SK-N-SH treated with all-trans-retinoic acid at 6 μM for 48 hours (cell line): ENCODE results near the gene CCDC80.

Experiments
- ATAC-seq: fragments of 200-7000 bp; cut with Tn5 transposase; 3 replicates; pipeline ENCODE4 v1.9.1; 2020; ENCODE audit warnings: mild to moderate bottlenecking, moderate library complexity
- ARNTL ChIP-seq: fragments of 450-650 bp; formaldehyde crosslinking; IDR thresholded peaks from 2 replicates; pipeline ENCODE4 v1.5.0; 2020; ENCODE audit warnings: low read depth, mild to moderate bottlenecking, moderate library complexity, borderline replicate concordance
- BACH2 ChIP-seq: fragments of 250-450 bp; sonication (Bioruptor Pico); IDR thresholded peaks from 2 replicates; pipeline ENCODE4 v1.9.0; 2021; ENCODE audit warnings: mild to moderate bottlenecking, borderline replicate concordance
- CSDC2 ChIP-seq: fragments of 250-450 bp; sonication (Bioruptor Pico); IDR thresholded peaks from 2 replicates; pipeline ENCODE4 v1.5.0; 2020; ENCODE audit warnings: mild to moderate bottlenecking, moderate library complexity
- ESRRG ChIP-seq: fragments of 250-450 bp; sonication (Bioruptor Pico); IDR thresholded peaks from 2 replicates; pipeline ENCODE4 v1.6.1; 2021; ENCODE audit warnings: mild to moderate bottlenecking
- OSR1 ChIP-seq: fragments of 250-450 bp; sonication (Bioruptor Pico); IDR thresholded peaks from 2 replicates; pipeline ENCODE4 v1.8.0; 2022; ENCODE audit warnings: moderate library complexity, mild to moderate bottlenecking, inconsistent platforms
- PPARA ChIP-seq: fragments of 250-450 bp; sonication (Bioruptor Pico); IDR thresholded peaks from 2 replicates; pipeline ENCODE4 v1.5.0; 2020; ENCODE audit warnings: mild to moderate bottlenecking, borderline replicate concordance
- SNAI2 ChIP-seq: fragments of 250-450 bp; sonication (Bioruptor Pico); IDR thresholded peaks from 2 replicates; pipeline ENCODE4 v1.5.0; 2020; ENCODE audit warnings: mild to moderate bottlenecking, moderate library complexity
- TOX ChIP-seq: fragments of 250-450 bp; sonication (Bioruptor Pico); IDR thresholded peaks from 2 replicates; pipeline ENCODE4 v1.8.0; 2021; ENCODE audit warnings: mild to moderate bottlenecking, moderate library complexity, borderline replicate concordance
- ZC3H10 ChIP-seq: fragments of 250-450 bp; sonication (Bioruptor Pico); IDR thresholded peaks from 2 replicates; pipeline ENCODE4 v1.5.1; 2021; ENCODE audit warnings: mild to moderate bottlenecking, moderate library complexity
- ZFP3 ChIP-seq: fragments of 250-450 bp; sonication (Bioruptor Pico); IDR thresholded peaks from 2 replicates; pipeline ENCODE4 v1.5.0; 2020; ENCODE audit warnings: mild to moderate bottlenecking, moderate library complexity
- ZFP30 ChIP-seq: fragments of 450-650 bp; formaldehyde crosslinking; IDR thresholded peaks from 2 replicates; pipeline ENCODE4 v1.5.0; 2022; ENCODE audit warnings: mild to moderate bottlenecking, moderate library complexity
- ZNF70 ChIP-seq: fragments of 450-650 bp; formaldehyde crosslinking; IDR thresholded peaks from 2 replicates; pipeline ENCODE4 v1.5.0; 2020; ENCODE audit warnings: mild to moderate bottlenecking, moderate library complexity
- ZNF8 ChIP-seq: fragments of 450-650 bp; formaldehyde crosslinking; IDR thresholded peaks from 2 replicates; pipeline ENCODE4 v1.5.0; 2020; ENCODE audit warnings: mild to moderate bottlenecking, moderate library complexity
- TF ChIP-seq, protein P1 (sequence below): fragments of 250-450 bp; sonication (Bioruptor Pico); IDR thresholded peaks from 2 replicates; pipeline ENCODE4 v1.8.0; 2021; ENCODE audit warnings: low read depth, mild to moderate bottlenecking, moderate library complexity, borderline replicate concordance
- TF ChIP-seq, protein P2 (sequence below): fragments of 250-450 bp; sonication (Bioruptor Pico); IDR thresholded peaks from 2 replicates; pipeline ENCODE4 v1.5.0; 2020; ENCODE audit warnings: mild to moderate bottlenecking, moderate library complexity
- TF ChIP-seq, protein P3 (sequence below): fragments of 250-450 bp; sonication (Bioruptor Pico); IDR thresholded peaks from 2 replicates; pipeline ENCODE4 v1.8.0; 2020; ENCODE audit warnings: mild to moderate bottlenecking, moderate library complexity, borderline replicate concordance
- TF ChIP-seq, protein P4 (sequence below): fragments of 250-450 bp; sonication (Bioruptor Pico); IDR thresholded peaks from 2 replicates; pipeline ENCODE4 v1.5.1; 2021; ENCODE audit warnings: mild to moderate bottlenecking, moderate library complexity

CCDC80 gene

DNA sequence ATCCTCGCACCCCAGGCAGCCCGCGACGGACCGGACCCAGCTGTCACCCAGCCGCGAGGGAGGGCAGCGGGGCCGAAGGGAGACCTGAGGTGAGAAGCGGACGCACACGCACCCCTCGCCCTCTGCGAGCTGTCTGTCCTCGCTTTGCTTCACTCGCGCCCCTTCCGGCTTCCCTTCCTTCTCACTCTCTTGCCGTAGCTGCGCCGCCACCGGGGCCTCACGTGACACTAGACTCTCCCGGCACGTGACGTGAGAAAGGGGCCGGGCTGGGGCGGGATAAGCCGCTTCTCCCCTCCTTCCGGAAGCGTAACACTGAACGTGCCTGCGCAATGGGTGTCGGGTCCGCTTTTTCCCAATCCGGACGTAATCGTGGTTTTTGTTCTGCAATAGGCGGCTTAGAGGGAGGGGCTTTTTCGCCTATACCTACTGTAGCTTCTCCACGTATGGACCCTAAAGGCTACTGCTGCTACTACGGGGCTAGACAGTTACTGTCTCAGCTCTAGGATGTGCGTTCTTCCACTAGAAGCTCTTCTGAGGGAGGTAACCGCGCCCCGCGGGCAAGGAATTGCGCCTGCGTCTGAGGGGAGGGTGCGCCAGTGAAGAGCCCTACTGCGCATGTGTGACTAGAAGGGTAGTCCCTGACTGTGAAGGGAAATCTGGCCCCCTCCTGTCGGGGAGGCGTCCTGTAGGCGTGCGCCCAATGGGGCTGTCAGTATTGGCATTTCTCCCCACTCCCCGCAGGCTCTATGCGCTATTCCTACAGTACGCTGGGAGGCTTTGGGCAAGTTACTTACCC is 79.0 kb downstream of the CCDC80 start, which contains the start of the genes ATG3 and SLC35A5:
ATG3 (minus strand) TSS at position 229 of the 796 bp plus-strand sequence. CDS start 434 bp downstream, outside the sequence.
SLC35A5 (plus strand) TSS at position 312 of the 796 bp plus-strand sequence. CDS start 1,359 bp downstream, outside the sequence.
- ATAC-seq: peak; percentile 89
- TF ChIP-seq SNAI2 (CRISPR knock-in tag): 0 out of 2 replicates have a peak, but pooled peaks have one; percentile 56
- TF ChIP-seq ARNTL (CRISPR knock-in tag): peak; percentile 80; the same call in 1 of the 2 replicates
- TF ChIP-seq, protein P1, sequence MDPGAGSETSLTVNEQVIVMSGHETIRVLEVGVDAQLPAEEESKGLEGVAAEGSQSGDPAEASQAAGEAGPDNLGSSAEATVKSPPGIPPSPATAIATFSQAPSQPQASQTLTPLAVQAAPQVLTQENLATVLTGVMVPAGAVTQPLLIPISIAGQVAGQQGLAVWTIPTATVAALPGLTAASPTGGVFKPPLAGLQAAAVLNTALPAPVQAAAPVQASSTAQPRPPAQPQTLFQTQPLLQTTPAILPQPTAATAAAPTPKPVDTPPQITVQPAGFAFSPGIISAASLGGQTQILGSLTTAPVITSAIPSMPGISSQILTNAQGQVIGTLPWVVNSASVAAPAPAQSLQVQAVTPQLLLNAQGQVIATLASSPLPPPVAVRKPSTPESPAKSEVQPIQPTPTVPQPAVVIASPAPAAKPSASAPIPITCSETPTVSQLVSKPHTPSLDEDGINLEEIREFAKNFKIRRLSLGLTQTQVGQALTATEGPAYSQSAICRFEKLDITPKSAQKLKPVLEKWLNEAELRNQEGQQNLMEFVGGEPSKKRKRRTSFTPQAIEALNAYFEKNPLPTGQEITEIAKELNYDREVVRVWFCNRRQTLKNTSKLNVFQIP (CRISPR knock-in tag): no peak
- TF ChIP-seq TOX (CRISPR knock-in tag): no peak
- TF ChIP-seq, protein P2, sequence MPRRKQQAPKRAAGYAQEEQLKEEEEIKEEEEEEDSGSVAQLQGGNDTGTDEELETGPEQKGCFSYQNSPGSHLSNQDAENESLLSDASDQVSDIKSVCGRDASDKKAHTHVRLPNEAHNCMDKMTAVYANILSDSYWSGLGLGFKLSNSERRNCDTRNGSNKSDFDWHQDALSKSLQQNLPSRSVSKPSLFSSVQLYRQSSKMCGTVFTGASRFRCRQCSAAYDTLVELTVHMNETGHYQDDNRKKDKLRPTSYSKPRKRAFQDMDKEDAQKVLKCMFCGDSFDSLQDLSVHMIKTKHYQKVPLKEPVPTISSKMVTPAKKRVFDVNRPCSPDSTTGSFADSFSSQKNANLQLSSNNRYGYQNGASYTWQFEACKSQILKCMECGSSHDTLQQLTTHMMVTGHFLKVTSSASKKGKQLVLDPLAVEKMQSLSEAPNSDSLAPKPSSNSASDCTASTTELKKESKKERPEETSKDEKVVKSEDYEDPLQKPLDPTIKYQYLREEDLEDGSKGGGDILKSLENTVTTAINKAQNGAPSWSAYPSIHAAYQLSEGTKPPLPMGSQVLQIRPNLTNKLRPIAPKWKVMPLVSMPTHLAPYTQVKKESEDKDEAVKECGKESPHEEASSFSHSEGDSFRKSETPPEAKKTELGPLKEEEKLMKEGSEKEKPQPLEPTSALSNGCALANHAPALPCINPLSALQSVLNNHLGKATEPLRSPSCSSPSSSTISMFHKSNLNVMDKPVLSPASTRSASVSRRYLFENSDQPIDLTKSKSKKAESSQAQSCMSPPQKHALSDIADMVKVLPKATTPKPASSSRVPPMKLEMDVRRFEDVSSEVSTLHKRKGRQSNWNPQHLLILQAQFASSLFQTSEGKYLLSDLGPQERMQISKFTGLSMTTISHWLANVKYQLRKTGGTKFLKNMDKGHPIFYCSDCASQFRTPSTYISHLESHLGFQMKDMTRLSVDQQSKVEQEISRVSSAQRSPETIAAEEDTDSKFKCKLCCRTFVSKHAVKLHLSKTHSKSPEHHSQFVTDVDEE (CRISPR knock-in tag): peak; percentile 16; the same call in 1 of the 2 replicates
- TF ChIP-seq, all 23 proteins: peak for 3

DNA sequence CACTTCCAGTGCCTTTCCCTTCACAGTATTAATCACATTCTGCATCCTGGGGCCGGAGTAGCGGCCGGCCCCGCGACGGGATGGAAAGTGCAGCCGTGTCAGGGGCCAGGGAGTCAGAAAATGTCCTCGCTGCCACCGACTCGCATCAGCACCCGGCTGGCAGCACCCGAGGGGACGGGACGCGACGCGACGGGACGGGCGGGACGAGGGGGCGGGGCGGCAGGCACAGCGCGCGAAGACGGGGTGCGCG is 79.5 kb downstream of the CCDC80 start:
- TF ChIP-seq, protein P2 (CRISPR knock-in tag): no peak
- no peak for TF ChIP-seq PPARA
- no peak for TF ChIP-seq BACH2 (CRISPR knock-in tag)
- TF ChIP-seq, protein P3, sequence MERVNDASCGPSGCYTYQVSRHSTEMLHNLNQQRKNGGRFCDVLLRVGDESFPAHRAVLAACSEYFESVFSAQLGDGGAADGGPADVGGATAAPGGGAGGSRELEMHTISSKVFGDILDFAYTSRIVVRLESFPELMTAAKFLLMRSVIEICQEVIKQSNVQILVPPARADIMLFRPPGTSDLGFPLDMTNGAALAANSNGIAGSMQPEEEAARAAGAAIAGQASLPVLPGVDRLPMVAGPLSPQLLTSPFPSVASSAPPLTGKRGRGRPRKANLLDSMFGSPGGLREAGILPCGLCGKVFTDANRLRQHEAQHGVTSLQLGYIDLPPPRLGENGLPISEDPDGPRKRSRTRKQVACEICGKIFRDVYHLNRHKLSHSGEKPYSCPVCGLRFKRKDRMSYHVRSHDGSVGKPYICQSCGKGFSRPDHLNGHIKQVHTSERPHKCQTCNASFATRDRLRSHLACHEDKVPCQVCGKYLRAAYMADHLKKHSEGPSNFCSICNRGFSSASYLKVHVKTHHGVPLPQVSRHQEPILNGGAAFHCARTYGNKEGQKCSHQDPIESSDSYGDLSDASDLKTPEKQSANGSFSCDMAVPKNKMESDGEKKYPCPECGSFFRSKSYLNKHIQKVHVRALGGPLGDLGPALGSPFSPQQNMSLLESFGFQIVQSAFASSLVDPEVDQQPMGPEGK (CRISPR knock-in tag): no peak
- TF ChIP-seq CSDC2 (CRISPR knock-in tag): no peak
- TF ChIP-seq, protein P4, sequence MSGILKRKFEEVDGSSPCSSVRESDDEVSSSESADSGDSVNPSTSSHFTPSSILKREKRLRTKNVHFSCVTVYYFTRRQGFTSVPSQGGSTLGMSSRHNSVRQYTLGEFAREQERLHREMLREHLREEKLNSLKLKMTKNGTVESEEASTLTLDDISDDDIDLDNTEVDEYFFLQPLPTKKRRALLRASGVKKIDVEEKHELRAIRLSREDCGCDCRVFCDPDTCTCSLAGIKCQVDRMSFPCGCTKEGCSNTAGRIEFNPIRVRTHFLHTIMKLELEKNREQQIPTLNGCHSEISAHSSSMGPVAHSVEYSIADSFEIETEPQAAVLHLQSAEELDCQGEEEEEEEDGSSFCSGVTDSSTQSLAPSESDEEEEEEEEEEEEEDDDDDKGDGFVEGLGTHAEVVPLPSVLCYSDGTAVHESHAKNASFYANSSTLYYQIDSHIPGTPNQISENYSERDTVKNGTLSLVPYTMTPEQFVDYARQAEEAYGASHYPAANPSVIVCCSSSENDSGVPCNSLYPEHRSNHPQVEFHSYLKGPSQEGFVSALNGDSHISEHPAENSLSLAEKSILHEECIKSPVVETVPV (CRISPR knock-in tag): no peak
- TF ChIP-seq OSR1 (CRISPR knock-in tag): no peak
- no peak for TF ChIP-seq ZNF8 (CRISPR knock-in tag)
- no peak for TF ChIP-seq ZFP30
- TF ChIP-seq ZC3H10 (CRISPR knock-in tag): no peak
- TF ChIP-seq, protein P1 (CRISPR knock-in tag): no peak
- TF ChIP-seq ARNTL (CRISPR knock-in tag): no peak
- TF ChIP-seq ESRRG: no peak
- TF ChIP-seq ZFP3 (CRISPR knock-in tag): no peak
- no peak for TF ChIP-seq ZNF70 (CRISPR knock-in tag)
- no peak for TF ChIP-seq SNAI2 (CRISPR knock-in tag)
- ATAC-seq: peak; percentile 50
